Esophagus (tissue), 2 donors: ENCODE data around the gene SOX18. TPM values are rescaled to one million over a fixed set of nuclear protein-coding genes. Genes with fewer than 3 reads are reported as not detected.
A peak's percentile ranks its signal among the peaks of the same experiment; 100 is the strongest.

Experiments used
- H3K27ac ChIP-seq, 2 donors: one replicate each; pipeline ENCODE4 v1.5.1; 2013; ENCODE audit warnings: low read depth in 2 of 2, mild to moderate bottlenecking in 2 of 2, inconsistent platforms in 1 of 2, low read length in 1 of 2, moderate library complexity in 1 of 2
- H3K27me3 ChIP-seq, 2 donors: one replicate each; pipeline ENCODE4 v1.6.1; 2013; ENCODE audit warnings: low read length in 2 of 2, control low read depth in 1 of 2, mild to moderate bottlenecking in 1 of 2; ENCODE audit not compliant: insufficient read depth in 2 of 2, control insufficient read depth in 1 of 2
- H3K36me3 ChIP-seq, 2 donors: one replicate each; pipeline ENCODE4 v1.6.1; 2013; ENCODE audit warnings: low read length in 1 of 2; ENCODE audit not compliant: control insufficient read depth in 2 of 2, insufficient read depth in 2 of 2
- H3K4me1 ChIP-seq, 2 donors: one replicate each; pipeline ENCODE4 v1.6.1; 2013; ENCODE audit warnings: low read length in 1 of 2; ENCODE audit not compliant: control insufficient read depth in 2 of 2, insufficient read depth in 2 of 2
- H3K4me3 ChIP-seq, 2 donors: one replicate each; pipeline ENCODE4 v1.5.1; 2013; ENCODE audit warnings: low read length in 2 of 2, mild to moderate bottlenecking in 2 of 2, low read depth in 1 of 2, moderate library complexity in 1 of 2
- H3K9me3 ChIP-seq, 2 donors: one replicate each; pipeline ENCODE4 v1.6.1; 2013; ENCODE audit warnings: mild to moderate bottlenecking in 2 of 2, low read depth in 1 of 2, low read length in 1 of 2, moderate library complexity in 1 of 2; ENCODE audit not compliant: control insufficient read depth in 2 of 2, insufficient read depth in 1 of 2
- WGBS, 2 donors: extraction: QIAGEN DNeasy Blood & Tissue Kit; methylation state at CpG; one replicate each; pipeline ENCODE4 v1.1.7; 2013; 5-methylcytosine and 5-hydroxymethylcytosine counted together
- polyA plus RNA-seq, 2 donors: library from polyadenylated mRNA; stranded (reverse); fragments of 200-250 nt; gene quantifications; one replicate each; pipeline ENCODE4 v1.2.3, GENCODE V29; 2013
- donor health status: healthy with polysubstance abuse.
- donor health status: Bipolar disorder and iron deficiency.

SOX18 gene
- polyA plus RNA-seq, 2 donors = 3.1 to 7.5 TPM

DNA sequence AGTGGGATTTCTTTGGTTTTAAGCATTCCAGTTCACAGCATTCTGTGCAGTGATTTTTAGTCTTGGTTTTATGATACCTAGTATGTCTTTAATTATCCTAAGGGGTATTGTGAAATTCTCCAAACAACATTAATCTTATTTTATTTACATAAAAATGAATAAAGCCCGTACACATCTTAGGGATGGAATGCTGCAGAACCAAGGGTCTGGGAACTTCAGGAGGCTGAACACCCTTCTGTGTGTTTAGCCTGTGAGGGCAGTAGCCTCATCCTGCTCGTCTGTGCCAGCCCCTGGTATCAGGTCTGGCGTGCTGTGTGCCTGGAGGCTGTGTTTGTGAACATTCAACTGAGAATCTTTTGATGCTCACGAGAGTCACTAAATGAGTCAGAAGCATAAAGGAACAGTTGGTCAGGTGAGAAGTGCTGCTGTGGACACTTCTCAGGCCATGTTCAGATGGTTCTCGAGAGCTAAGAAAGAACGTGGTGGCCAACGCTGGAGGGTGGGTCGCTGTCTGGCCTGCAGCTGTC lies 38.7 kb downstream of the SOX18 start:
- Histone ChIP-seq H3K36me3 (peaks cover 12 to 21% of the 10 kb centered on the region in 2 donors), H3K27ac (no peak overlapping the region)
- WGBS, 2 donors = 74 to 83% methylated on average over 8 of the region's 8 CpGs

DNA sequence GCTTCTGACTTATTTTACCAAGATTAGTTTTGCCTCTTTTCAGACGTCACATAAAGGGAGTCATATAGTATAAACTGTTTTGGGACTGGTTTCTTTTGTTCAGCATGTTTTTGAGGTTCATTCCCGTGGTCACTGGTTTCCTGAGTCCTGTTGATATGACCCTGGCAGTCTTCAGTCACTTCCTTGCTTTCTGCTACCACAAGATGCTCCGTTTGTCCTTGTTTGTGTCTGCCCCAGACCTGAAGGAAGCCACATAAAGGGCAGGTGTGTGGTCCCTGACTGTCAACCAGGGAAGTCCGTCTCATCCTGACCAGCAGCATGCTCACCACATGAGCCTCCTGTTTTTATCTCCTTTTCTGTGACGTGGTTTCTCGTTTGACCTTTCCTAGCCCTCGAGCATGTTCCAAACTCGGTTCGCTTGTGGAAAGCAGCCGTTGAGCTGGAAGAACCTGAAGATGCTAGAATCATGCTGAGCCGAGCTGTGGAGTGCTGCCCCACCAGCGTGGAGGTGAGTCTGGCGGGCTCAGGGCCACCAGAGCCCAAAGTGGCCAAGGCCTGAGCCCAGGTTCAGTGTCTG lies 39.5 kb downstream of the SOX18 start:
- Histone ChIP-seq H3K36me3 (peaks cover 12 to 16% of the 10 kb centered on the region in 2 donors), H3K4me3 (no peak overlapping the region), H3K4me1 (peaks cover 0 to 5% of the 10 kb centered on the region in 2 donors), H3K27ac (no peak overlapping the region), H3K9me3 (no peaks in the 10 kb centered on the region), H3K27me3 (no peaks in the 10 kb centered on the region)
- 88 to 91% methylated on average over 13 of the region's 13 CpGs for WGBS, 2 donors

More for the DNA sequence above, 38.7 kb downstream of the SOX18 start:
- no peaks in the 10 kb centered on the region for H3K9me3 ChIP-seq
- peaks cover 2 to 4% of the 10 kb centered on the region in 2 donors for H3K4me1 ChIP-seq
- no peaks in the 10 kb centered on the region for H3K27me3 ChIP-seq
- H3K4me3 ChIP-seq = no peak overlapping the region

DNA sequence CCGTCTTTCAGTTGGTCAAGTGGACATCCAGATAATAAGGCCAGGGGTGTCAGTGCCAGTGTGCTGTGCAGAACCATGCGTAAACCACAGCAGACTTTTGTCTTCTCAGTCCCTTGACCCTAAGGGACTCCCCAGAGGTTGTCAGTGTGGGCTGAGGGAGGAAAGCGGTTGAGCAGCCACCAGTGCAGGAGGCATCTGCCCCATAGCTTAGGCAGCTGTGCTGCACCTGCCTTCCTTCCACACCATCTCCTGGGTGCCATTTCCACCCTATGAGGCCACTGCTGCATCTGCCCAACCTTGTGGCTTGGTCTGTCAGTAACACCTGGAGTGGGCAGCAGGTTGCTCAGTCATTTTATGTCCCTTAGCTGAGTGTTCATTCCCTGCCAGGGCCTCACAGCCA lies 42.5 kb downstream of the SOX18 start:
- Histone ChIP-seq H3K36me3 (peaks cover 14 to 22% of the 10 kb centered on the region in 2 donors), H3K27me3 (no peaks in the 10 kb centered on the region), H3K9me3 (no peaks in the 10 kb centered on the region), H3K27ac (no peak overlapping the region), H3K4me3 (no peak overlapping the region), H3K4me1 (peaks cover 0 to 11% of the 10 kb centered on the region in 2 donors)
- 92 to 95% methylated on average over 3 of the region's 3 CpGs for WGBS, 2 donors

DNA sequence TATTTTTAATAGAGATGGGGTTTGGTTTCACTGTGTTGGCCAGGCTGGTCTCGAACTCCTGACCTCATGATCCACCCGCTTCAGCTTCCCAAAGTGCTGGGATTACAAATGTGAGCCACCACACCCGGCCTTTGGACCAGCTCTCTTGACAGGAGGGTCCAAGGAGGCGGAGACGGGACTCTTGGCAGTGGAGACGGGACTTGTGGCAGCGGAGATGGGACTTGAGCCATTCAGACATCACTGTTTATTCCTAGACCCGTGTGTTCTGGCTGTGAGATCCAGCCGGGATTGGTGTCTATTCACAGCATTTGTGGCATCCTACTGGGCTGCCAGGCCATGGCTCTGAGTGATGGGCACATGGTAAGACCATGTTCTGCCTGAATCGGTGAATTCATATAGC lies 42.9 kb downstream of the SOX18 start:
- WGBS, 2 donors = 75 to 84% methylated on average over 10 of the region's 10 CpGs
- no peaks in the 10 kb centered on the region for H3K9me3 ChIP-seq
- H3K27ac ChIP-seq = no peak overlapping the region
- H3K27me3 ChIP-seq = no peaks in the 10 kb centered on the region
- H3K4me3 ChIP-seq = no peak overlapping the region
- H3K36me3 ChIP-seq = peaks cover 16 to 24% of the 10 kb centered on the region in 2 donors
- H3K4me1 ChIP-seq = peaks cover 0 to 11% of the 10 kb centered on the region in 2 donors

GRCh38 chr20:64005394-64005793 lies 44.0 kb downstream of the SOX18 start:
- WGBS, 2 donors = 84% methylated on average over 6 of the region's 6 CpGs
- Histone ChIP-seq H3K9me3 (no peaks in the 10 kb centered on the region), H3K27ac (no peak overlapping the region), H3K27me3 (no peaks in the 10 kb centered on the region), H3K36me3 (peaks cover 17 to 25% of the 10 kb centered on the region in 2 donors), H3K4me3 (no peak overlapping the region), H3K4me1 (peaks cover 0 to 8% of the 10 kb centered on the region in 2 donors)

DNA sequence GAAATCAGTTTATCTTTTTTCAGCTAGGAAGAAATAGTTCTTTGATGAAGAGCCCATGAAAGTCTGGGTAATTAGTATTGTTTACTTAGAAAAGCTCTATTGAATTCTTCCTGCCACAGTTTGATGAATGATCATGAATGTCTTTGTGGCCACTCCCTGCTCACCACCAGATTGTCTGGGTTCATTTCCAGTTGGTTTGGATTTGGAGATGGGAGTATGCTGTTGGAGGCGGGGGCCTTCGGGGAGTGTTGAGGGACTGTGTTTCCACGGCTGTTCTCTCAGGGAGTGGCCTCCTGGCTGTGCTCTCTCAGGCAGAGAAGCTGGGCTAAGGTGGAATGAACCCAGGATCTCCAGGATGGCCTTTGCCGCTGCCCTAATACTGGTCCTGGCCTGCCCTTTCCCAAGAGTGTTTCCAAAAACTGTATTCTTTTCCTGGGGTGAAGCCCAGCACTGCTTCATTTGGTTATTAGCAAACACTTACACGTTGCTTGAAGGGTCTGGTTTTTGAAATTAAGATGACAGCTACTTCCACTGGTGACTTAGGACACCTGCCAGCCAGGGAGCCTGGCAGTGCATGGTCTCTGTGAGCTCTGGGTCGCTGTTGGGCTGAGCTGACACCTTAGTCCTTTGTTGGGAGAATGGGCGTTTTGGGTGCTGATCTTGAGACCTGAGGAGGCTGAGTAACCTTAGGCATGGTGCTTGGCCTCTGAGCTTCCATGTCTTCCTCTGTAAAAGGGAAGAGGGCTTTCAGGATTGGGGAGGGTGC lies 45.3 kb downstream of the SOX18 start:
- no peak overlapping the region for H3K4me3 ChIP-seq
- 40 to 57% methylated on average over 7 of the region's 7 CpGs for WGBS, 2 donors
- no peaks in the 10 kb centered on the region for H3K27me3 ChIP-seq
- H3K4me1 ChIP-seq = peaks cover 0 to 8% of the 10 kb centered on the region in 2 donors
- no peaks in the 10 kb centered on the region for H3K9me3 ChIP-seq
- H3K36me3 ChIP-seq = peaks cover 15 to 29% of the 10 kb centered on the region in 2 donors
- peak overlapping the region; percentile 79 to 82 for H3K27ac ChIP-seq

- Histone ChIP-seq H3K27ac (no peak overlapping the region), H3K4me3 (no peak overlapping the region), H3K9me3 (no peaks in the 10 kb centered on the region), H3K27me3 (no peaks in the 10 kb centered on the region), H3K4me1 (peaks cover 0 to 8% of the 10 kb centered on the region in 2 donors), H3K36me3 (peaks cover 17 to 32% of the 10 kb centered on the region in 2 donors)
- WGBS, 2 donors = 68 to 69% methylated on average over 11 of the region's 11 CpGs
These were observed 47.8 kb downstream of the SOX18 start for GRCh38 chr20:64001607-64002011.

DNA sequence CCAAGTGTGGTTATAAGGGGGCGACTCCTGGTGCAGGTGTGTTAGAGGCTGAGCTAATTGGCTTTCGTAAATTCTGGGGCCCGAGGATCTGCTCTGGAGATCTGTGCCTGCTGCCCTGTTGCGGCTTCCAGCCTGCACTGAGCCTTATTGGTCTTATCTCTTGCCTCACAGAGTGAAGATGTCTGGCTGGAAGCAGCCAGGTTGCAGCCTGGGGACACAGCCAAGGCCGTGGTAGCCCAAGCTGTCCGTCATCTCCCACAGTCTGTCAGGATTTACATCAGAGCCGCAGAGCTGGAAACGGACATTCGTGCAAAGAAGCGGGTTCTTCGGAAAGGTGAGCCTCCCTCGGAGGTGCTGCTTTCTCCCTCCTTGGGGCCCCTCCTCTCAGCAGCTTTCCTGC lies 48.5 kb downstream of the SOX18 start:
- H3K27me3 ChIP-seq = no peaks in the 10 kb centered on the region
- H3K9me3 ChIP-seq = no peaks in the 10 kb centered on the region
- H3K36me3 ChIP-seq = peaks cover 17 to 32% of the 10 kb centered on the region in 2 donors
- H3K4me3 ChIP-seq = no peak overlapping the region
- no peak overlapping the region for H3K27ac ChIP-seq
- H3K4me1 ChIP-seq = peaks cover 0 to 8% of the 10 kb centered on the region in 2 donors
- 91 to 95% methylated on average over 12 of the region's 12 CpGs for WGBS, 2 donors
